ENCODE measurements around the gene SMYD3.

DNA sequence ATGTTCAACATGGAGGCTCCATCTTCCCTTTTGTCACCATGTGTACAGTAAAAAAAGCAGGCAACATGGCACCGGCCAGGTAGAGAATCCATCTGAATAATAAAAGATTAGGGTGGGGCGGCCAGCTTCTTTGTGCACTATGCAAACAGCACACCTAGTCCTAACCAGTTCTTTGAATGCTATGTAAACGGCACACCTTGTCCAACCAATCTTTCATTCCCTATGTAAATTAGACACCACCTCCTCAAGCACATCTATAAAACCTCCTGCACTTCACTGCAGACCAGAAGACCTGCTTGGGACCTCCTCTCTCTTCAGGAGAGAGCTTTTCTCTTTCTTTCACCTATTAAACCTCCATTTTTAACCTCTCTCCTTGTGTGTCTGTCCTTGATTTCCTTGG is 30.8 kb upstream of the SMYD3 start:
- TF ChIP-seq POLR2A (IDR thresholded peaks at IDR 0.05): no peak
- TF ChIP-seq, protein P1, sequence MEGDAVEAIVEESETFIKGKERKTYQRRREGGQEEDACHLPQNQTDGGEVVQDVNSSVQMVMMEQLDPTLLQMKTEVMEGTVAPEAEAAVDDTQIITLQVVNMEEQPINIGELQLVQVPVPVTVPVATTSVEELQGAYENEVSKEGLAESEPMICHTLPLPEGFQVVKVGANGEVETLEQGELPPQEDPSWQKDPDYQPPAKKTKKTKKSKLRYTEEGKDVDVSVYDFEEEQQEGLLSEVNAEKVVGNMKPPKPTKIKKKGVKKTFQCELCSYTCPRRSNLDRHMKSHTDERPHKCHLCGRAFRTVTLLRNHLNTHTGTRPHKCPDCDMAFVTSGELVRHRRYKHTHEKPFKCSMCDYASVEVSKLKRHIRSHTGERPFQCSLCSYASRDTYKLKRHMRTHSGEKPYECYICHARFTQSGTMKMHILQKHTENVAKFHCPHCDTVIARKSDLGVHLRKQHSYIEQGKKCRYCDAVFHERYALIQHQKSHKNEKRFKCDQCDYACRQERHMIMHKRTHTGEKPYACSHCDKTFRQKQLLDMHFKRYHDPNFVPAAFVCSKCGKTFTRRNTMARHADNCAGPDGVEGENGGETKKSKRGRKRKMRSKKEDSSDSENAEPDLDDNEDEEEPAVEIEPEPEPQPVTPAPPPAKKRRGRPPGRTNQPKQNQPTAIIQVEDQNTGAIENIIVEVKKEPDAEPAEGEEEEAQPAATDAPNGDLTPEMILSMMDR (IDR thresholded peaks at IDR 0.05 in 8 of 11, conservative IDR thresholded peaks at IDR 0.05 in 3 of 11): no peak

All from spleen (tissue), 7 donors.